GM12872 (cell line): Measurements from ENCODE around the gene DGKB.

Source experiments
- TF ChIP-seq, protein P1 (sequence below): IDR thresholded peaks from 3 replicates; pipeline ENCODE4 v1.5.1; 2011; ENCODE audit warnings: low read depth, mild to moderate bottlenecking, low read length, moderate library complexity; ENCODE audit not compliant: insufficient read depth

The DGKB gene

DNA sequence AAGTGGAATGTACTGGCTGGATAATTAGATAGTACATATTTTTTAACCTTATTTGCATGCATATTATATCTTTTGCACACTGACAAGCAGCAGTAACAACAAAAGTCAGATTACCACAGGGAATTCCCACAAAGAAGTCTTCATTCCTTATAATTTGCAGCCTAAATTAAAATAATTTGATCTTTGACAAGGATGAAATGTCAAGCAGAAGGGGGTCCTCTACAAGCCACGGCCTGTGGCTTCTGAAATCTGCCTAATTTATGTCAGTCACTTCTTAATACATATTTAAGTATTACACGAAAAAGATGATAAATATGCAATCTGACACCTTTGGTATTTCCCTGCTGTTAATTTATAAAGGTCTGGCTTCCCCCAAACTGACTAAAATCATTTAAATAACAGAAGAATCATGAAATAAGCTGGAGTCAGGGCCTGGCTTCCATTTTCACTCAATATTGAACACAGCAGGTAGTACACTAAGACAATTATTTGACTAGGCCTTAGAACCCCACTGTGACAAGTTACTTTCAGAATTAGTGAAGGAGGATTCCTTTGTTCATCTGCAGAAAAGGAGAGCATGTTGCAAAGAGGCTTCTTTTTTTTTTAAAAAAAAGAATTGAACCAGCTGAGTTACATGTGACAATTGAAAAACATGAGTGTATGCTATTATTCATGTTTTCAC is 562.0 kb downstream of the DGKB start:
- TF ChIP-seq, protein P1, sequence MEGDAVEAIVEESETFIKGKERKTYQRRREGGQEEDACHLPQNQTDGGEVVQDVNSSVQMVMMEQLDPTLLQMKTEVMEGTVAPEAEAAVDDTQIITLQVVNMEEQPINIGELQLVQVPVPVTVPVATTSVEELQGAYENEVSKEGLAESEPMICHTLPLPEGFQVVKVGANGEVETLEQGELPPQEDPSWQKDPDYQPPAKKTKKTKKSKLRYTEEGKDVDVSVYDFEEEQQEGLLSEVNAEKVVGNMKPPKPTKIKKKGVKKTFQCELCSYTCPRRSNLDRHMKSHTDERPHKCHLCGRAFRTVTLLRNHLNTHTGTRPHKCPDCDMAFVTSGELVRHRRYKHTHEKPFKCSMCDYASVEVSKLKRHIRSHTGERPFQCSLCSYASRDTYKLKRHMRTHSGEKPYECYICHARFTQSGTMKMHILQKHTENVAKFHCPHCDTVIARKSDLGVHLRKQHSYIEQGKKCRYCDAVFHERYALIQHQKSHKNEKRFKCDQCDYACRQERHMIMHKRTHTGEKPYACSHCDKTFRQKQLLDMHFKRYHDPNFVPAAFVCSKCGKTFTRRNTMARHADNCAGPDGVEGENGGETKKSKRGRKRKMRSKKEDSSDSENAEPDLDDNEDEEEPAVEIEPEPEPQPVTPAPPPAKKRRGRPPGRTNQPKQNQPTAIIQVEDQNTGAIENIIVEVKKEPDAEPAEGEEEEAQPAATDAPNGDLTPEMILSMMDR = no peak

DNA sequence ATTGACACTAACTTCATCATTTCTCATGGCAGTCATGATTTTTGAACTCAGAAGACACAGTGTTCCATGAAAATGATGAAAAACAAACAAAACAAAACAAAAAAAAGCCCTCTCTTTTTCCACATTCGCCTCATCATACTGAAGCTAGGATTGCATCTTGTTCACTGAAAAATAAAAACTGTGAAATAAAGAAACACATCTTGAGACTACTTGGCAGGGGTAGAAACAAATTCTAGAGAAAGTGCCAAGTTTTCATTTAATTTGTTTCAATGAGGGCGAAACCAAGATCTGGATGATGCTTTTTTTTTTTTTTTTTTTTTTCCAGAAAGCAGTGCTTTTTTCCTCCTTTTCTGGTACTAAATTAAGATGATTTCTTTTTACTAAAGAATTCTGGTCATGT is 562.7 kb downstream of the DGKB start:
- TF ChIP-seq, protein P1 = no peak

DNA sequence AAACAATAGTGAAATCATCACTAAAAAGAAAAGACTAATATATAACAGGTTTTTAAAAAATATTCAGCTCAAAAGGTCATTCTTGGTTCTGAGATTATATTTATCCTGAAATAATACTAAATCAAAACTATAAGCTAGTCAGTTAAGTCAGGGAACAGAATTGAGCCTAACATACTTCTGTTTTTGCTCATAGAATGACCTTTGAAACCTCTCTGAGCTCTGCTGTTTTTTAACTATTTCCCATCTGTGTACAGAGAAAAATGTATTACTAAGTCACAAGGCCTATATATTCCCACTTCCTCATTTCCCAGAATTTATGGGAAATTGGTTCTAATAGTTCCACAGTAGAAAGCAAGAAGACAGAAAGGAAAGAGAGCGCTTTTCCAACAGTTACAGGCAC is 566.3 kb downstream of the DGKB start:
- TF ChIP-seq, protein P1 = no peak

DNA sequence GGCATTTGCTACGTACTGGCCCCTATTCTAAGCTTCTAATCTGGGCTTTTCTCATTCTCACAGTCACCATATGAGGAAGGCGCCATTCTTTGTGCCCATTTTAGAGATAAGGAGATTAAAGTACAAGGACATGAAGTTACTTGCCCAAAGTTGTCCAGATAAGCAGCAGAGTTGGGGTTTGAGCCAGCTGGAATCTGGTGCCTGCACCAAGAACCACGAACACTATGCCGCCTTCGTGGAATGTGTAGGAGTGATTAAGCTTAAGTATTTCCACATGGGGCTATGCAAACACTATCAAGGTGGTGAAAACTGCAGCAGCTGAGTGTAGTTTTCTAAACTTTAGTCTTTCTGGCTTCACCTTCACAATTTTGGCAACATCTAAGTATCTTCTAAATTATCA is 570.4 kb downstream of the DGKB start:
- TF ChIP-seq, protein P1 = no peak

DNA sequence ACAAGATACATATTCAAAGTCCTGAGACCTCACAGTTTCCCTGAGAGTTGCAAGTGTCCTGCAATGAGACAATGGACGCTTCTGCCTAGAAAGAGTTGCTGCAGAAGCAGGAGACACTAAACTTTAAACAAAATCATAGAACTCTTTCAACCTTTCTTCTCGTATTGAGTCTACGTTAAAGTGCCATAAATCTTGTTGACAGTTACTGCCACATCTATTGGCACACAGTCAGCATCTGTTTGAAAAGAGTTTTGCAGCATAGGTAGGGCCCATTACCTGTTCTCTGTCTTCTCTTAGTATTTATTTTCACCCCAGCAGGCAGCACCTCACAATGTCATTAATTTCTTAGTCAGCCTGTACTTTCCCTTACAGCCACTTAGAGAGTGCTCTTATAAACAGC is 577.8 kb downstream of the DGKB start:
- TF ChIP-seq, protein P1 = no peak

DNA sequence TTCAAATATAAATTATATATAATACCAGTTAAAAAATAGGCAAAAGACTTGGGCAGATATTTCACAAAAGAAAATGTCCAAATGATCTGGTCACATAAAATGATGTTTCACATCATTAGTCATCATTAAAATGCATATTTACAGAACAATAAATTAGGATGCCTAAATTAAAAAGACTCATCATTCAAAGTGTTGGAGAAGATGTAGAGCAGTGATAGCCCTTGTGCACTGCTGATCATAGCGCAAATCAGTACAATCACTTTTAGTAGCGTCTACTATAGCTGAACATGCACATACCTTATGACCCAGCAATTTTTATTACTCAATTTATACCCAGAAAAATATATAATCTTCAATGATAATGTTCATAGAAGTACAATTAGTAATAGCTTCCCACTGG is 579.8 kb downstream of the DGKB start:
- TF ChIP-seq, protein P1 = no peak

DNA sequence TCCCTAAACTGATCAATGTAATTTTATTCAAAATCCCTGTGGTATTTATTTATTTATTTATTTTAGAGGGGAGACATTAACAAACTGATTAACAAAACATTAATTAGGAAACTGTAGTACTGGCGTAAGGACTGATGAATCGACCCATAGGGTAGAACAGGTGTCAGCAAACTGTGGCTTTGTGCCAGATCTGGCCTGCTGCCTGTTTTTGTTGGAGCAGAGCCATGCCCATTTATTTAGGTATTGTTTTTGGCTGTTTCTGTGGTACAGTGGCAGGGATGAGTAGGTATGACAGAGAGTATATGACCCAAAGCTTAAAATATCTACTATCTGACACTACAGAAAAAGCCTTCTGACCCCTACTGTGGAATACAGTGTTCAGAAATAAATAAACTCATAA is 580.6 kb downstream of the DGKB start:
- TF ChIP-seq, protein P1 = no peak
